ENCODE data around the gene FCRL6.

The FCRL6 gene

DNA sequence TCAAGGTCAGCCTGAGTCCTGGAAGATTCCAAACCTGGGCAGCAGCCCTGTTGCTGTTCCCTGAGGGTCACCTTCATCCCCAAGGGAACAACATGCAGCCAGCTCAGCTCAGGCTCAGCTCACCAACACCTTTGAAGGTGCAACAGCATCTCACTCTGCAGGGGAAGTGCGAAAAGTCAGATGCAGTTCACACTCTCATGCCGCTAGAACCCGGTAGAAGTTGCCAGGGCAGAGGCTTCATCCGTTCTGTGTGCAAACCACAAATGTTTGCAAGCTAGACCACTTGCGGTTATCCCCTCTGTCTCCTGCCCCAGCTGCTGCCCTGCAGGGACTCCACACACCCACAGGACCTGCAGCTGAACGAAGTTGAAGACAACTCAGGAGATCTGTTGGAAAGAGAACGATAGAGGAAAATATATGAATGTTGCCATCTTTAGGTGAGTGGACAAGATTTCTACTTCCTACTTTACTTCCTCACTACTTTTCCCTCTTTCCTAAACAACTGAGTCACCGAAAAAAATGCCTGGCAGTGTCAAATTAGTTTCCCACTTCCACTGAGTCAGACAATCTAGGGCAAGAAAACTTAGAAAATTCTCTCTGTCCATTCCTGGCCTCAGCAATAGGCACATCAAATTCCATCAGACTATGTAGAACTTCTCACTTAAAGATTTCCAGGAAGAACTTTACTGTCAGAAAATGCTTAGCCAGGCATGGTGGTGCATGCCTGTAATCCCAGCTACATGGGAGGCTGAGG, 1.8 kb upstream of the FCRL6 start:
- DNase-seq: no peak

GRCh38 chr1:159803956-159804689, 2.0 kb downstream of the FCRL6 start:
- DNase-seq: no peak

- no peak for DNase-seq
Observed at GRCh38 chr1:159804924-159805323, 2.8 kb downstream of the FCRL6 start.

DNA sequence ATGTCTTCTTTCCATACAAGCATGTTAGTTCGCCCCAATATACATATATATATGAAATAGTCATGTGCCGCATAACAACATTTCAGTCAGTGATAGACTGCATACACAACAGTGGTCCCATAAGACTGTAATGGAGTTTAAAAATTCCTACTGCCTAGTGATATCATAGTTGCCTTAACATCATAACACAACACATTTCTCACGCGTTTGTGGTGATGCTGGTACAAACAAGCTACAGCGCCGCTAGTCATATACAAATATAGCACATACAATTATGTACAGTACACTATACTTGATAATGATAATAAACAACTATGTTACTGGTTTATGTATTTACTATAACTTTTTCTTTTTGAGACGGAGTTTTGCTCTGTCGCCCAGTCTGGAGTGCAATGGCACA, 13.8 kb downstream of the FCRL6 start:
- no peak for DNase-seq

- DNase-seq: no peak
Observed at GRCh38 chr1:159817276-159818041, 15.3 kb downstream of the FCRL6 start.

DNA sequence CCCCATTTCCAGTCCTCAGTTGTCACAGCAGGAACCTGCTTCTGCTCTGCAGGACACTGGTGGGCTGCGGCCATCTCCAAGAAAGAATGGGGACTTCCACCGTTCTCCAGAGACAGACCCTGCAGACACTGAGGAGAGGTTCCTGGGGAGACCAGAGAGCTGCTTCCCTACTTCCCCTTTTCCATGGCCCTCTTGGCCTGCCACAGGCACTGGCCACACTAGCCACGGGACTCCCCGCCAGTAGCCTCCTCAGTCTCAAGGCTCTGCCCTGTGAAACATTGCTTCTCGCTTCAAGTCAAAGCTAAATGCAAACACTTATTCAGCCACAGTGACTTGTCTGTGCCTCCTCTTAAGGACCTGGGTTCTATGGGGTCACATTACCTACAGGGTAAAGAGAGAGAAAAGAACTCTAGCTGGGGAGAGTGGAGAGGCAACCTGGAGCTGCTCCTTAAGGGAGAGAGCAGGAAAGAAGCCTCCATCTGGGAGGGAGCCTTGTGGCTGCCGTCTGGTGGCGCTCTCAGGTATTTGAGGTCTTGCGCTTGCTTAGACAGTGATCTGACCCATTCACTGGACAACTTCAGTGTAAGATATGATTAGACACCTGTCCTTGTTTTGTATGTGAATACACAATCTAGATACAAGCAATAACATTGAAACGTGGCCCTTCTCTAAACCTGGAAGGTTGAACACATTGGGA, 19.2 kb downstream of the FCRL6 start:
- DNase-seq: no peak

GRCh38 chr1:159823406-159823805, 21.2 kb downstream of the FCRL6 start:
- no peak for DNase-seq

DNA sequence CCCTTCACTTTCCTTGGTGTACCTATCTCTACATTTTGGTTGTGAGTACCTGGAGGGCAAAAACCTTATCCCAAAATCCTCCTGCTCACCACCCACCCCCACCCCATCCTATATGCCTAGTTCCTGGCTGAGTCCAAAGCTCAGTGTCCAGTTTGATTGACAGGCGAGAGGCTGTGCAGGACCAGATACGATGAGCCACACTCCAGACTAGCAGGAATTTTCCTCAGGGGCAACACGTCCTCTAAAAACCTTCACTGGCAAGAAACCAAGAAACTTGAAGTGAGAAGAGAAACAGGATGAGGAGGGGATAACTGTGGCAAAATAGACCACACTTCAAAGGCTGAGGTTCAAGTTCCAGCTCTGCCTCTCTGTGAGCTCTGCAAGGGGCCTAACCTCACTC, 23.4 kb downstream of the FCRL6 start:
- DNase-seq: no peak

DNA sequence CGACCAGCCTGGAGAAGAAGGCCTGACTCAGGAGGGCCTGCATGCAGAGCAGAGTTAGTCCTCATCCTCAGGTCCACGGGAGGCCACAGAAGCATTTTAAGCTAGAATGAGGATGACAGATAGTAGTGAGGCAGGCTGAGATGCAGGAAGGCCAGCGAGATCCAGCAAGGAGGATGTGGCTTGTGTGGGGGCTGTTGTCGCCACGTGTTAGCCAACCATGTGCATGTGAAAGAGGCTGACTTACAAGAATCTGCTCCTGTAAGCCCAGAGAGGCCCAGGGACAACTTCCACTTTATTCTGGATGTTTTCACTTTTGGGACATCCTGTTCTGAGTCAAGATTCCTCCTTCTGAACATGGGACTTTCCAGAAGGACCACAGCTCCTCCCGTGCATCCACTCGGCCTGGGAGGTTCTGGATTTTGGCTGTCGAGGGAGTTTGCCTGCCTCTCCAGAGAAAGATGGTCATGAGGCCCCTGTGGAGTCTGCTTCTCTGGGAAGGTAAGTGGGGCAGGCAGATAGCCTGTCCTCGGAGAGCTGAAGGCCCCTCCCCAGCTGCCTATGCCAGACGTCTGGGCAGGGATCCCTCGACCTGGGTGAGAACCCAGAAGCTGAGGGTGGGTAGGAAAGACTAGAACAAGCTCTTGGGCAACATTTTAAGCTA, 24.4 kb downstream of the FCRL6 start, which contains the start of gene SLAMF8:
Gene SLAMF8, plus strand, starts transcription at position 433 of the 661 bp plus-strand sequence. Its CDS starts 26 bp downstream, at position 459.
- no peak for DNase-seq

GRCh38 chr1:159827102-159827490, 24.9 kb downstream of the FCRL6 start:
- no peak for DNase-seq

DNA sequence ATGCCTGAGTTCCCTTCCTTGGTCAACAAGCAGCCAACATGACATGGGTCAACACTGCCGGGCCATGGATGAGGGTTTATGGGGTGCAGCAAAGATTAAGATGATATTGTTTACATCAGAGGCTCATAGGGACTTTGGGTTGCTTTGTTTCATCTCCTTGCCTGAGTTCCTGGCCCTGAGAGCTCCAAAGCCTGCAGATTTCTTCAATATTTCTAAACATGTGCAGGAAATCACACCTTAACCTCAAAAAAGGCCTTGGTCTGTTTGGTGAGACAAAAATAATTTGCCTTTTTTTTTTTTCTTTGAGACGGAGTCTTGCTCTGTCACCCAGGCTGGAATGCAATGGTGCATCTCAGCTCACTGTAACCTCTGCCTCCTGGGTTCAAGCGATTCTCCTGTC, 25.4 kb downstream of the FCRL6 start:
- no peak for DNase-seq

- DNase-seq: no peak
Observed at GRCh38 chr1:159828176-159828575, 26.0 kb downstream of the FCRL6 start.

DNA sequence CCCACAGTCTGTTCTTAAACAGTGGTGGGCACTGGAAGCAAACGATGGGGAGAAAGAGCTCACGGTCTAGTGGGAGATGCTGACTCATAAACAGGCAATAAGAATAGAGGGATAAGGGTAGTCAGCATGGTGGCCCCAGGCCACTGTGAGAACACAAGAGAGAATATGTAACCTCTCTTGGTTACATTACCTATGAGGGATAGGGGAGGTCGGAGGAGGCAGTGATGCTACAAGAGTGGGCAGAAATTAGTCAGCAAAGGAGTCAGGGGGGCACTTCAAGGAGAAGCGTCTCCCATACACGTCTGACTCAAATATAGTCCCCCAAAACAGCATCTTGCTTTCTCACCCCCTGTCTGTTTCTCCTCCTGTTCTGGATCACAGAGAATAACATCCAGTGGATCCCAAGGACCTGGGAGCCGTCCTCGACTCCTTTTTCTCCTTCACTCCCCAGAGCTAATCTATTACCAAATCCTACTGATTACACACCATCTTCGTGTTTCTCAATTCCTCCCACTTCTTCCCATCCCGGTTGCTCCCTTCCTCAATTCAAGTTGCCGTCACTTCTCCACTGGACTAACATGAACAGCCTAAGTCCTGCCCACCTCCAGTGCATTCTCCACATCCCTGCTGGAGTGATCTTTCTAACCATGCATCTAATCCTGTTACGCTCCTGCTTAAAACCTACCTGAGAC, 26.6 kb downstream of the FCRL6 start:
- DNase-seq: no peak

DNA sequence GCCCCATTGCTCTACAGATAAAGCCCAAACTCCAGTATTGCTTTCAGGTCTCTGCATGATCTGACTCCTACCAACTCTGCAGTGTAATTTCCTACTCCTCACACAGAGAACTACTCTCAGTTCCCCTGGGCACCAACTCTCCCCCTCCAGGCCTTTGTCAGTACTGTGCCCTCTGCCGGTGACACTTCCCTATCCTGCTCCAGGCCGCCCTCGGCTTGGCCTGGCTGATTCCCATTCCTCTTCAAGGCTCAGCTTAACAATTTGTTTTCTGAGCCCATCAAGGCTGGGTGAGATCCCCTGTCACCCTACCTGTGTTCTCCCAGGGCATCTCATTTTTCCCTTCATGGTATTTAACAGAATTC, 27.1 kb downstream of the FCRL6 start:
- DNase-seq: no peak

DNA sequence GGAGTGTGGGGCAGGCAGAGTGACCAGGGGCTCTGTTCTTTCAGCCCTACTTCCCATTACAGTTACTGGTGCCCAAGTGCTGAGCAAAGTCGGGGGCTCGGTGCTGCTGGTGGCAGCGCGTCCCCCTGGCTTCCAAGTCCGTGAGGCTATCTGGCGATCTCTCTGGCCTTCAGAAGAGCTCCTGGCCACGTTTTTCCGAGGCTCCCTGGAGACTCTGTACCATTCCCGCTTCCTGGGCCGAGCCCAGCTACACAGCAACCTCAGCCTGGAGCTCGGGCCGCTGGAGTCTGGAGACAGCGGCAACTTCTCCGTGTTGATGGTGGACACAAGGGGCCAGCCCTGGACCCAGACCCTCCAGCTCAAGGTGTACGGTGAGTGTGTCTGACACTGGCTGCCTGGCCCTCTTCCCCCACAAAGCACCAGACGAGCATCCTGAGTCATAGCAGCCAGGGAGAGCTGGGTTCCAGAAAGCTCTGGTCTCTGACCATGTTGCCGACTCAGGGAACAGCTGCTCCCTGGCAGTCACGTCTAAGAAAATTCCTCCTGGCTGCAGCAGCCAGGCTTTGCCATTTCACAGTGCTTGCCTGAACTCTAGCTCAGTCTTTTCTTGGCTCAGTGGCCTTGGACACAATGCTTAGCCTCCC, 27.8 kb downstream of the FCRL6 start:
- peak; percentile 66 for DNase-seq

DNA sequence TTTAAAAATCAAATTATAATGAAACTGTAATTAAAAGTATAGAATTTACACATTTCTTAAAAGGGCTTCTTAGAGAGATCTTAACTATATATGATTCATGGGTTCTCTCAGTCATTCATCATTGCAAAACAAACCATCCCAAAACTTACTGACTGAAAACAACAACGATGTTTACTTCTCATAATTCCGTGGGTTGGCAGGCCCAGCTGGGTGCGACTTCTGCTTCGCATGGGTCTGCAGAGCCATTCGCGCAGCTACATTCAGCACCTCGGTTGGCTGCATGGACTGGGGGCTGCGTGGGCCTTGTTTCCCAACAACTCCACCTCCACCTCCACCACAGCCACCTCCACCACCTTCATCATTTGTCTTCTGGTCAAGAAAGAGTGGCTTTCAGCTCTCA, 28.6 kb downstream of the FCRL6 start:
- no peak for DNase-seq

DNA sequence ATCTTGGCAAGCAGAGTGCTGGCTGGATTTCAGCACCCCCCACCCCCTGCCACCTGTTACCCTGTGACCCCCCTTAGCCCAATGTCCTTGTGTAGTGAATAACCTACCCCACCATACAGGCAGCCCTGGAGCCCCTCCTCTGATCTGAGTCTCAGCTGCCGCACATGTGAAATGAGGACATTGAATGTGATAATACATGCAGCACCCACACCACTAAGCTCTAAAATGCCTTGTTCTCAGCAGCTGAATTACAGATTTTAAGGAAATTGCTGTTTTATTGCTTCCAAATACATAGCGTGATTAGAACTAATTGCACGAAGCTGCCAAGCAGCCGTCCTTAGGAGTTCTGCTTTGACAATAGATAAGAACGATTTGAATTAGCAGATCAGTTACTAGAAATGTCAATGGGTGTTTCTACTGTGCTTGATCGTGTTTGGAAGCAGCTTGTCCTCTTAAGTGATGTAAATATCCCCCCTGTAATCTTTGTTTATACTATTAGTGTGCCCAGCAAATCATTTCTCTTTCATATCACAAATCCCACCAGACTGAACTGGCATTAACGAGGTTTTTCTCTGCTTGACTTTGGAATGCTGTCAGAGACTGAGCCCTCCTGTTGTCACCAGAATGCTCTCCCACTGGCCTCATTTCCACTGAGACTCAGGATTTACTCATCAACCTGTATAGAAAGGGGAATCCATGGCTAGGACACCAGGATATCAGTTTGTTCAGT, 29.4 kb downstream of the FCRL6 start:
- DNase-seq: no peak

- no peak for DNase-seq
Observed at GRCh38 chr1:159832309-159832708, 30.1 kb downstream of the FCRL6 start.

GRCh38 chr1:159835356-159835755, 33.2 kb downstream of the FCRL6 start:
- DNase-seq: no peak

DNA sequence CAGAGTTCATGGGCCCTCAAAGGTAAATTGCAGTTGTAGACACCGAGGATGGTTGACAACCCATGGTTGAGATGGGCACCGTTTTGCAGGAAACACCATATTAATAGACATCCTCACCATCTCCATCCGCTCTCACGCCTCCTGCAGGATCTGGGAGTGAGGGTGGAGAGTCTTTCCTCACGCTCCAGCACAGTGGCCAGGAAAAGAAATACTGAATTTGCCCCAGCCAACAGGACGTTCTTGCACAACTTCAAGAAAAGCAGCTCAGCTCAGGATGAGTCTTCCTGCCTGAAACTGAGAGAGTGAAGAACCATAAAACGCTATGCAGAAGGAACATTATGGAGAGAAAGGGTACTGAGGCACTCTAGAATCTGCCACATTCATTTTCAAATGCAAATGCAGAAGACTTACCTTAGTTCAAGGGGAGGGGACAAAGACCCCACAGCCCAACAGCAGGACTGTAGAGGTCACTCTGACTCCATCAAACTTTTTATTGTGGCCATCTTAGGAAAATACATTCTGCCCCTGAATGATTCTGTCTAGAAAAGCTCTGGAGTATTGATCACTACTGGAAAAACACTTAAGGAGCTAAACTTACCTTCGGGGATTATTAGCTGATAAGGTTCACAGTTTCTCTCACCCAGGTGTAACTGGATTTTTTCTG, 33.8 kb downstream of the FCRL6 start:
- DNase-seq: no peak
